Esophagus squamous epithelium (tissue), 4 donors: ENCODE data around the gene OR52J3.

Source experiments
- POLR2A ChIP-seq, 4 donors: fragments of 450-650 bp; IDR thresholded peaks; one replicate each; pipeline ENCODE4 v1.6.1; 2017; ENCODE audit warnings: antibody characterized with exemption in 4 of 4, mild to moderate bottlenecking in 4 of 4, moderate library complexity in 3 of 4
- TF ChIP-seq, protein P1 (sequence below), 6 experiments: fragments of 450-650 bp in 4 of 6; fragments of 200-600 bp in 2 of 6; sonication (generic) in 2 of 6; IDR thresholded peaks; one replicate each; pipeline ENCODE4 v1.5.1; 2016 to 2019; ENCODE audit warnings: antibody characterized with exemption in 6 of 6, mild to moderate bottlenecking in 4 of 6, moderate library complexity in 4 of 6

DNA sequence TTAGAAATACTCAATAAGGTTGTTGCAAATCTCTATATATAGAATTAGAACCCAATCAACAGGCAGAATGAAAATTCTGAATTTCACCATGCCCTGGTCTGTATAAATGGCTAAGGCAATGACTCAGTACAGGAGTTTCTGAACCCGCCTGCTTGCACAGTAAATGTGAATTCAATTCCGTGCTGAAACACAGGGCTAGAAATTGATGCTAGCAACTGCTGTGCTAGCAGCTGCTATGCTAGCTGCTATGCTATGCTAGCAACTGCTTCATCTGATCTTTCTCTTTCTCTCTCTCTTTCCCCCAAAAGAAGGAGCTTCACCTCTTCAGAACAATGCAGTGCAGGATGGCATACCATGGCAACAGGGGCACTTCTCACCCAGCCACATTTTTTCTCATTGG lies 9.7 kb upstream of the OR52J3 start:
- no peak for TF ChIP-seq POLR2A (IDR thresholded peaks at IDR 0.05)
- TF ChIP-seq, protein P1, sequence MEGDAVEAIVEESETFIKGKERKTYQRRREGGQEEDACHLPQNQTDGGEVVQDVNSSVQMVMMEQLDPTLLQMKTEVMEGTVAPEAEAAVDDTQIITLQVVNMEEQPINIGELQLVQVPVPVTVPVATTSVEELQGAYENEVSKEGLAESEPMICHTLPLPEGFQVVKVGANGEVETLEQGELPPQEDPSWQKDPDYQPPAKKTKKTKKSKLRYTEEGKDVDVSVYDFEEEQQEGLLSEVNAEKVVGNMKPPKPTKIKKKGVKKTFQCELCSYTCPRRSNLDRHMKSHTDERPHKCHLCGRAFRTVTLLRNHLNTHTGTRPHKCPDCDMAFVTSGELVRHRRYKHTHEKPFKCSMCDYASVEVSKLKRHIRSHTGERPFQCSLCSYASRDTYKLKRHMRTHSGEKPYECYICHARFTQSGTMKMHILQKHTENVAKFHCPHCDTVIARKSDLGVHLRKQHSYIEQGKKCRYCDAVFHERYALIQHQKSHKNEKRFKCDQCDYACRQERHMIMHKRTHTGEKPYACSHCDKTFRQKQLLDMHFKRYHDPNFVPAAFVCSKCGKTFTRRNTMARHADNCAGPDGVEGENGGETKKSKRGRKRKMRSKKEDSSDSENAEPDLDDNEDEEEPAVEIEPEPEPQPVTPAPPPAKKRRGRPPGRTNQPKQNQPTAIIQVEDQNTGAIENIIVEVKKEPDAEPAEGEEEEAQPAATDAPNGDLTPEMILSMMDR (IDR thresholded peaks at IDR 0.05) = no peak
